PC-3 (cell line): ENCODE results near the gene KCP. TPM values are rescaled to one million over a fixed set of nuclear protein-coding genes. Genes with fewer than 3 reads are reported as not detected.
"Not testable (repeated sequence)": the region's sequence is repeated elsewhere in the genome, so short reads cannot be mapped to it uniquely, and the experiment has no call there.

ENCODE experiments used
- ATAC-seq: fragments of 200-7000 bp; cut with Tn5 transposase; 2 replicates; pipeline ENCODE4 v1.9.1; 2020; ENCODE audit warnings: mild to moderate bottlenecking, moderate library complexity
- BruUV-seq: library from RNA; stranded (reverse); fragments of 400-500 nt; replicated peaks from 2 replicates; lab custom pipeline; 2021; lab: Mats Ljungman, UMichigan
- CTCF ChIA-PET: fragments of 300-600 bp; sonication (Branson Sonifier 250); formaldehyde crosslinking; loops from one replicate; lab custom pipeline; 2022; ENCODE audit warnings: antibody characterized with exemption; lab: Charles Lee
- POLR2A ChIA-PET: fragments of 300-600 bp; sonication (Branson Sonifier 250); formaldehyde crosslinking; loops from one replicate; lab custom pipeline; 2022; ENCODE audit warnings: antibody characterized with exemption; ENCODE audit not compliant: unreplicated experiment; lab: Charles Lee
- DNase-seq: peaks from one replicate; pipeline ENCODE4 v3.0.0-alpha.2; 2015
- H2AFZ ChIP-seq: fragments of 300-600 bp; sonication (generic); 2 replicates; pipeline ENCODE4 v1.6.0; 2016; ENCODE audit warnings: antibody characterized with exemption, low read length
- H3F3A ChIP-seq: fragments of 300-600 bp; sonication (generic); one replicate; pipeline ENCODE4 v1.6.0; 2017; ENCODE audit warnings: antibody characterized with exemption, low read length, control low read depth, mild to moderate bottlenecking; ENCODE audit not compliant: unreplicated experiment
- H3K27ac ChIP-seq: fragments of 300-600 bp; sonication (generic); 2 replicates; pipeline ENCODE4 v1.5.1; 2016; ENCODE audit warnings: mild to moderate bottlenecking, low read length
- H3K27me3 ChIP-seq: fragments of 300-600 bp; sonication (generic); 2 replicates; pipeline ENCODE4 v1.6.1; 2016; ENCODE audit warnings: low read length, mixed read lengths
- H3K36me3 ChIP-seq: fragments of 300-600 bp; sonication (generic); 2 replicates; pipeline ENCODE4 v1.6.1; 2016; ENCODE audit warnings: low read depth, mixed run types, low read length, mixed read lengths
- H3K4me1 ChIP-seq: fragments of 300-600 bp; sonication (generic); 2 replicates; pipeline ENCODE4 v1.5.1; 2016; ENCODE audit warnings: low read length; ENCODE audit not compliant: insufficient read depth
- H3K4me2 ChIP-seq: fragments of 300-600 bp; sonication (generic); 2 replicates; pipeline ENCODE4 v1.6.0; 2016; ENCODE audit warnings: low read length
- H3K4me3 ChIP-seq: fragments of 300-600 bp; sonication (generic); 2 replicates; pipeline ENCODE4 v1.5.1; 2016; ENCODE audit warnings: mild to moderate bottlenecking, low read length, mixed read lengths
- H3K79me2 ChIP-seq: fragments of 300-600 bp; sonication (generic); 2 replicates; pipeline ENCODE4 v1.6.1; 2017; ENCODE audit warnings: low read length, mixed read lengths
- H3K9ac ChIP-seq: fragments of 300-600 bp; sonication (generic); 2 replicates; pipeline ENCODE4 v1.6.0; 2016; ENCODE audit warnings: mild to moderate bottlenecking, low read length
- H3K9me2 ChIP-seq: fragments of 300-600 bp; sonication (generic); replicated peaks from 2 replicates; pipeline ENCODE4 v1.6.1; 2016; ENCODE audit warnings: mixed run types, low read length, mixed read lengths
- H3K9me3 ChIP-seq: fragments of 300-600 bp; sonication (generic); 2 replicates; pipeline ENCODE4 v1.6.1; 2016; ENCODE audit warnings: low read length, mixed read lengths
- H4K20me1 ChIP-seq: fragments of 300-600 bp; sonication (generic); 2 replicates; pipeline ENCODE4 v1.6.1; 2016; ENCODE audit warnings: low read length, mixed read lengths
- EZH2 ChIP-seq: fragments of 300-600 bp; sonication (generic); IDR thresholded peaks from one replicate; pipeline ENCODE4 v1.6.1; 2017; ENCODE audit warnings: antibody characterized with exemption, mild to moderate bottlenecking, low read length; ENCODE audit not compliant: unreplicated experiment
- EZH2phosphoT487 ChIP-seq: fragments of 300-600 bp; sonication (generic); IDR thresholded peaks from 2 replicates; pipeline ENCODE4 v1.6.1; 2018; ENCODE audit warnings: mild to moderate bottlenecking, antibody characterized with exemption, low read length, borderline replicate concordance
- intact Hi-C: fragments of 100-400 bp; cut with micrococcal nuclease; formaldehyde crosslinking; loops from 2 replicates; pipeline ENCODE4 v1.9.0; 2023
- total RNA-seq: library from RNA; depleted of rRNA; stranded (reverse); fragments of >200 nt; gene quantifications from 2 replicates; pipeline ENCODE4 v1.2.3, GENCODE V29; 2014
- TF ChIP-seq, protein P1 (sequence below): fragments of 300-600 bp; sonication (generic); conservative IDR thresholded peaks from 2 replicates; pipeline ENCODE4 v1.5.1; 2017; ENCODE audit warnings: antibody characterized with exemption, low read depth, mild to moderate bottlenecking, low read length

KCP gene
- total RNA-seq, 1 experiment from 2014 or later = 3.2 TPM

DNA sequence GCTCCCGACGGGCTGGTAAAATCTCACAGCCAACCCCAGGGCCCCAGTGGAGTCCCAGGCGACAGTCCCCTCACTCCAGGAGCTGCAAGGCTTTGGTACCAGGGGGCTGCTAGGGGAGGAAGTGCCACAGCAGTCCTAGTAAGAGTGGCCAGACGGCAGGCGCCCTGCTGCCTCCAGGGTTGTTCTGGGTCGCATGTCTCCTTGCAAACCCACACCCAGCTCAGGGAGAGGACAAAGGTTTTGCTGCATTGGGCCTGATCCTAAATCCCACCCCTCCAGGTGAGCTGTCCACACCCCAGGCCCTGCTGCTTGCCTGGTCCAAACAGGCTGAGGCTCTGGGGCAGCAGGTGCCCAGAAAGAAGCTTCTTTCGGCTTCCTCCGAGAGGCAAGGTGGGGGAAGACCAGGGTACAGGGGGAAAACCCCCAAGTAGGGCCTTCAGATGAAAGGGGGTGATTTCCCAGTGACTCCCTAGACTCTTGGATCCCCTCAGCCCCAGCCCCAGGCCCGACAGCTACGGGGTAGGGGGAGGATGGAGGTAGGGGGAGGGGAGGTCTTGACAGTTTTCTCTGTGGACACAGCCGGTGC is 4.2 kb upstream of the KCP start:
- no peak for TF ChIP-seq EZH2phosphoT487
- TF ChIP-seq, protein P1, sequence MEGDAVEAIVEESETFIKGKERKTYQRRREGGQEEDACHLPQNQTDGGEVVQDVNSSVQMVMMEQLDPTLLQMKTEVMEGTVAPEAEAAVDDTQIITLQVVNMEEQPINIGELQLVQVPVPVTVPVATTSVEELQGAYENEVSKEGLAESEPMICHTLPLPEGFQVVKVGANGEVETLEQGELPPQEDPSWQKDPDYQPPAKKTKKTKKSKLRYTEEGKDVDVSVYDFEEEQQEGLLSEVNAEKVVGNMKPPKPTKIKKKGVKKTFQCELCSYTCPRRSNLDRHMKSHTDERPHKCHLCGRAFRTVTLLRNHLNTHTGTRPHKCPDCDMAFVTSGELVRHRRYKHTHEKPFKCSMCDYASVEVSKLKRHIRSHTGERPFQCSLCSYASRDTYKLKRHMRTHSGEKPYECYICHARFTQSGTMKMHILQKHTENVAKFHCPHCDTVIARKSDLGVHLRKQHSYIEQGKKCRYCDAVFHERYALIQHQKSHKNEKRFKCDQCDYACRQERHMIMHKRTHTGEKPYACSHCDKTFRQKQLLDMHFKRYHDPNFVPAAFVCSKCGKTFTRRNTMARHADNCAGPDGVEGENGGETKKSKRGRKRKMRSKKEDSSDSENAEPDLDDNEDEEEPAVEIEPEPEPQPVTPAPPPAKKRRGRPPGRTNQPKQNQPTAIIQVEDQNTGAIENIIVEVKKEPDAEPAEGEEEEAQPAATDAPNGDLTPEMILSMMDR = no peak
- no peak for TF ChIP-seq EZH2
- Histone ChIP-seq H3K9ac (no peak overlapping the region), H3K27me3 (no peaks in the 10 kb centered on the region; the same call in 1 of the 2 replicates), H3K4me2 (no peak overlapping the region), H3K4me1 (no peaks in the 10 kb centered on the region), H3K36me3 (no peaks in the 10 kb centered on the region), H3K79me2 (no peaks in the 10 kb centered on the region), H3K27ac (no peak overlapping the region), H3K9me2 (no peaks in the 10 kb centered on the region), H2AFZ (no peak overlapping the region), H3K4me3 (no peak overlapping the region), H3K9me3 (no peaks in the 10 kb centered on the region), H3F3A (no peaks in the 10 kb centered on the region), H4K20me1 (no peaks in the 10 kb centered on the region)
- BruUV-seq = no TSS peak
- no peak for DNase-seq
- ChIA-PET CTCF (no interaction called here), POLR2A (no interaction called here)
- ATAC-seq = 0 out of 2 replicates have a peak, but pooled peaks have one; percentile 18
- intact Hi-C loops = no loop called here

DNA sequence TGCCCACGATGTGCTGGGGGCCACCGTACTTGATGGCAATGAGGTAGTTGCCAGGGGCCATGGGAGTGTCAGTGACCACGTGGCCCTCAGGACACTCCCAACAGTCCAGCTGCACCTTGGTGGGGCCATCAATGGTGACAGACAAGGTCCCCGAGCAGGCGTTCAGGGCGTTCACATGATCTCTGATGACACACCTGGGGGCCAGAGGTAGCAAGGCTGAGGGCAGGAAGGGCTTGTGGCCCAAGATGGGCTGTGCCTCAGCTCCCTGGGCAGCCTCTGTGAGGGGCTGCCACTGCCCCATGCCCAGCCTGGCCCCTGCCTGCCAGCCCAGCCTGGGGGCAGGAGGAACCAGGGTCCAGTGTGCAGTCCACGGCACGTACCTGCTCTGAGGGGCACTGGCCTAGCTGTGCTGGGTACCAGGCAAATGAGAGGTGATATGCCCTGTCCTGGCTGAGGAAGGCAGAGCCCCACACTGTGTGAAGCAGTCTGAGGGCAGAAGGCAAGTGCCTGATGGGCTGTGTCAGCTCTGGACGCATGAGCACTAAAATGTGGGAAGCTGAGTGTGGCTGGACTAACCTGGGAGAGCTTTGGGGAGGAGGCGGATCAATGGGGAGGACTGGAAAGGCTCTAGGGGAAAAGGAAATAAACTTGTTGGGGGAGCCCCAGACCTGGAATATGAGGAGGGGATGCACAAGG is 3.5 kb upstream of the KCP start:
- H3K27me3 ChIP-seq = no peaks in the 10 kb centered on the region; the same call in 1 of the 2 replicates
- H3K9me2 ChIP-seq = no peaks in the 10 kb centered on the region
- H3K9ac ChIP-seq = no peak overlapping the region
- no peak overlapping the region for H3K4me3 ChIP-seq
- H4K20me1 ChIP-seq = no peaks in the 10 kb centered on the region
- H3K79me2 ChIP-seq = no peaks in the 10 kb centered on the region
- no peaks in the 10 kb centered on the region for H3K4me1 ChIP-seq
- ATAC-seq (no peak), DNase-seq (no peak)
- H3K9me3 ChIP-seq = no peaks in the 10 kb centered on the region
- no peaks in the 10 kb centered on the region for H3K36me3 ChIP-seq
- intact Hi-C loops = no loop called here
- no peak overlapping the region for H3K27ac ChIP-seq
- no peak for TF ChIP-seq EZH2
- no peaks in the 10 kb centered on the region for H3F3A ChIP-seq
- no peak overlapping the region for H2AFZ ChIP-seq
- POLR2A ChIA-PET = no interaction called here
- H3K4me2 ChIP-seq = no peak overlapping the region
- no TSS peak for BruUV-seq
- CTCF ChIA-PET = no interaction called here

DNA sequence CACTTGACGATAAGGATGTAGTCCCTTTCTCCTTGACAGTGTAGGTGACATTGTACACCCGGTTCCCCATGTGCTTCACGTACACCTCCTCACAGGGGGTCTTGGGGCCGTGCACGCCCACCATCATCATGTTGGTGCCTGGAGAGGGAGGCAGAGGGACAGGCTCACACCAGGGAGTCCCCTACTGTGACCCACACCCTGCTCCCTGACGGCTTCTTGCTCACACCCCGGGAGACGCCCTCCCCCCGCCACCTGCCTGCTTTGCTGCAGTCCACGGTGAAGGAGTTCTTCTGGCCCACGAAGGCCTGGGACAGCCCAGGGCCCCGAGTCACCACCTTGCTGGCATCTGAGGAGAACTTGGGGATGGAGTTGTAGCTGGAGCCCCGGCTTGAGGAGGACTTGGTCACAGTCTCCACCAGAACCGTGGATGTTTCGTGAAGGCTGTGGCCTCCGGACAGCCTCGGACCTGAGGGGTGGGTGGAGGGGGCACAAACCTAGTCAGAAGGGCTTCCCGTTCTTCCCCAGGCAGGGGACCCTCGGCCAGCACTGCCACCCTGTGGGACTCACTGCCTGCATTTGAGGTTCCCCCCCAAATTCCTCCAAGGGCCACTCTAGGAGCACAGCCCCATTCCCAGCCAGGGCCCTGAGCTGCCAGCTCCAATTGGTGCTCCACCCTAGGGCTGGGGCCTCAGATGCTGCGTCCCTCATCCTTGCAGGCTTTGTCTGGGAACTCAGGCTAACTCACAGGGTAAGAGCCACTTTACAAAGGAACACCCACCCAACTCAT is 2.4 kb upstream of the KCP start:
- H3F3A ChIP-seq, H4K20me1 ChIP-seq, BruUV-seq, H3K79me2 ChIP-seq, H3K9me3 ChIP-seq, POLR2A ChIA-PET, H3K4me1 ChIP-seq, CTCF ChIA-PET, H3K36me3 ChIP-seq, ATAC-seq, H3K4me3 ChIP-seq, H2AFZ ChIP-seq, H3K27ac ChIP-seq, H3K27me3 ChIP-seq, H3K9me2 ChIP-seq, intact Hi-C loops, DNase-seq, H3K4me2 ChIP-seq, H3K9ac ChIP-seq: not testable (repeated sequence)
